SU-DHL-6 (cell line): ENCODE data around the gene CEP192.

Experiments used
- H2AFZ ChIP-seq: fragments of 200-600 bp; sonication (generic); 2 replicates; pipeline ENCODE4 v1.6.1; 2014; ENCODE audit warnings: low read depth, mild to moderate bottlenecking, moderate library complexity, mixed read lengths, antibody characterized with exemption, low read length; ENCODE audit not compliant: severe bottlenecking
- H3F3A ChIP-seq: fragments of 200-600 bp; shearing (Covaris generic); 2 replicates; pipeline ENCODE4 v1.6.0; 2016; ENCODE audit warnings: antibody characterized with exemption, mild to moderate bottlenecking; ENCODE audit not compliant: insufficient read depth
- H3K27ac ChIP-seq: fragments of 200-600 bp; sonication (generic); 2 replicates; pipeline ENCODE4 v1.5.1; 2016; ENCODE audit warnings: low read depth, mild to moderate bottlenecking, low read length, moderate library complexity, mixed read lengths
- H3K27me3 ChIP-seq: fragments of 200-600 bp; sonication (generic), shearing (Covaris generic); 2 replicates; pipeline ENCODE4 v1.6.0; 2014; ENCODE audit warnings: mild to moderate bottlenecking, low read length
- H3K36me3 ChIP-seq: fragments of 200-600 bp; sonication (generic); 2 replicates; pipeline ENCODE4 v1.6.1; 2014; ENCODE audit warnings: mild to moderate bottlenecking, low read length, mixed read lengths
- H3K4me2 ChIP-seq: fragments of 300-600, 200-600 bp; shearing (Covaris generic), sonication (generic); 2 replicates; pipeline ENCODE4 v1.6.0; 2014; ENCODE audit warnings: low read length, low read depth, mild to moderate bottlenecking; ENCODE audit not compliant: poor library complexity, severe bottlenecking
- H3K4me3 ChIP-seq: fragments of 200-600 bp; sonication (generic); 2 replicates; pipeline ENCODE4 v1.5.1; 2014; ENCODE audit warnings: antibody characterized with exemption, low read length, mild to moderate bottlenecking, mixed read lengths; ENCODE audit not compliant: insufficient read depth, poor library complexity, severe bottlenecking
- H3K79me2 ChIP-seq: fragments of 200-600 bp; sonication (generic); 2 replicates; pipeline ENCODE4 v1.6.1; 2014; ENCODE audit warnings: mild to moderate bottlenecking, low read length, moderate library complexity; ENCODE audit not compliant: insufficient read depth
- H3K9ac ChIP-seq: fragments of 200-600 bp; sonication (generic); 2 replicates; pipeline ENCODE4 v1.7.0; 2014; ENCODE audit warnings: mild to moderate bottlenecking, low read length
- H3K9me2 ChIP-seq: fragments of 200-600 bp; sonication (generic); replicated peaks from 2 replicates; pipeline ENCODE4 v1.6.1; 2014; ENCODE audit warnings: low read length; ENCODE audit not compliant: insufficient read depth
- H3K9me3 ChIP-seq: fragments of 200-600 bp; sonication (generic); 2 replicates; pipeline ENCODE4 v1.6.1; 2014; ENCODE audit warnings: low read length, mixed read lengths; ENCODE audit not compliant: insufficient read depth
- H4K20me1 ChIP-seq: fragments of 200-600 bp; sonication (generic); 2 replicates; pipeline ENCODE4 v1.6.1; 2014; ENCODE audit warnings: low read depth, mild to moderate bottlenecking, antibody characterized with exemption, low read length, moderate library complexity, mixed read lengths
- CTCF ChIP-seq: fragments of 200-600 bp; sonication (generic); IDR thresholded peaks from one replicate; pipeline ENCODE4 v1.5.1; 2017; ENCODE audit warnings: antibody characterized with exemption, mild to moderate bottlenecking, low read length, moderate library complexity; ENCODE audit not compliant: insufficient read depth, poor library complexity, severe bottlenecking
- EZH2phosphoT487 ChIP-seq: fragments of 200-600 bp; sonication (generic), shearing (Covaris generic); conservative IDR thresholded peaks from 2 replicates; pipeline ENCODE4 v1.6.1; 2018; ENCODE audit warnings: mild to moderate bottlenecking, antibody characterized with exemption, low read length, moderate library complexity, mixed read lengths

Gene CEP192

GRCh38 chr18:13145636-13146190 is 154.6 kb downstream of the CEP192 start:
- no peak overlapping the region for H3K4me2 ChIP-seq
- TF ChIP-seq CTCF: no peak
- TF ChIP-seq EZH2phosphoT487: no peak

GRCh38 chr18:13147130-13147529 is 156.0 kb downstream of the CEP192 start:
- Histone ChIP-seq H3K9me3 (peaks cover 10% of the 10 kb centered on the region; the same call in 1 of the 2 replicates), H3K4me2 (no peak overlapping the region), H4K20me1 (no peaks in the 10 kb centered on the region), H3K36me3 (no peaks in the 10 kb centered on the region), H3K9ac (no peak overlapping the region), H3K9me2 (no peaks in the 10 kb centered on the region), H3K27me3 (no peaks in the 10 kb centered on the region), H3F3A (no peaks in the 10 kb centered on the region), H3K27ac (no peak overlapping the region), H3K4me3 (no peak overlapping the region), H2AFZ (no peak overlapping the region), H3K79me2 (no peaks in the 10 kb centered on the region)
- TF ChIP-seq CTCF: no peak
- no peak for TF ChIP-seq EZH2phosphoT487

More at GRCh38 chr18:13145636-13146190, 154.6 kb downstream of the CEP192 start:
- H3K27ac ChIP-seq: no peak overlapping the region
- no peaks in the 10 kb centered on the region for H3K27me3 ChIP-seq
- no peak overlapping the region for H2AFZ ChIP-seq
- H3K9me2 ChIP-seq: no peaks in the 10 kb centered on the region
- H3K9me3 ChIP-seq: peaks cover 10% of the 10 kb centered on the region; the same call in 1 of the 2 replicates
- no peaks in the 10 kb centered on the region for H3K36me3 ChIP-seq
- no peaks in the 10 kb centered on the region for H3F3A ChIP-seq
- no peaks in the 10 kb centered on the region for H4K20me1 ChIP-seq
- no peak overlapping the region for H3K4me3 ChIP-seq
- H3K9ac ChIP-seq: no peak overlapping the region
- H3K79me2 ChIP-seq: no peaks in the 10 kb centered on the region

GRCh38 chr18:13151656-13152055 is 160.5 kb downstream of the CEP192 start:
- Histone ChIP-seq H2AFZ (no peak overlapping the region), H3K4me3 (no peak overlapping the region), H3K9me2 (no peaks in the 10 kb centered on the region), H3K36me3 (no peaks in the 10 kb centered on the region), H3K79me2 (no peaks in the 10 kb centered on the region), H3K27me3 (no peaks in the 10 kb centered on the region), H3K9me3 (no peaks in the 10 kb centered on the region), H3F3A (no peaks in the 10 kb centered on the region), H3K9ac (no peak overlapping the region), H4K20me1 (no peaks in the 10 kb centered on the region), H3K4me2 (no peak overlapping the region), H3K27ac (no peak overlapping the region)
- TF ChIP-seq CTCF: no peak
- TF ChIP-seq EZH2phosphoT487: no peak
